Measurements from ENCODE around the gene PPP4R1.

Gene PPP4R1

DNA sequence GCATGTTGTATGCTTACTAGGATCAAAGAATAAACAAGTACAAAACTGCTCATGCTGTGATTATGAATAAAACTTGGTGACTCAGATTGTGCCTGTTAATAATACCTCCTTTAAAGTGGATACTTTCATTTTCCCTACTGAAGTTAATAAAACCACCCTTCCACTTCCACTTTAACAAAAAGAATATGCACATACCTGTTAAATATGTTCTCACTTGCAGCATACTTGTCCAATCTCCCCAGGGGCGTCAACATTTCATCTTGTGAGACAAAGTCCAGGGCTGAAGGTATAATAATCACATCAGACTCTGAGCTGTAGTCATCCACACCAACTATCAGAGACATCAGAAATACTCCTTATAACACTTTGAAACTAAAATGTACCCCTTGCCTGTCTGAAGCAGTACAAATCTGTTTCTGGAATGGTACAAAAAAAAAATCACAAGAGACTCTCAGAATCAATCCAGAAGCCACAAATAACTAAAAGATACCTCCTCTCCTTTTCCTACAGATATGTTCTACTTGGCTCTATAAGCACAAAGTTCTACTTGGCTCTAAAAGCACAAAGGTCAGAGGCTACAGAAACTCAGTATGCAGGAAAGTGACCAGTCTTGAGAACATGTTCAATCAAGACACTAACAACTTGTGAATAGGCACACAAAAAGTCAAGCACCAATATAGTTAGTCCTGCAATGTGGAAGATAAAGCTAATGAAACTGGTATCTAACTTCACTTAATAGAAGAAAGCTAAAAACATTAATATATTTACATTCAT lies 19.3 kb downstream of the PPP4R1 start:
- no peak for DNase-seq (ENCODE audit: low spot score)

DNA sequence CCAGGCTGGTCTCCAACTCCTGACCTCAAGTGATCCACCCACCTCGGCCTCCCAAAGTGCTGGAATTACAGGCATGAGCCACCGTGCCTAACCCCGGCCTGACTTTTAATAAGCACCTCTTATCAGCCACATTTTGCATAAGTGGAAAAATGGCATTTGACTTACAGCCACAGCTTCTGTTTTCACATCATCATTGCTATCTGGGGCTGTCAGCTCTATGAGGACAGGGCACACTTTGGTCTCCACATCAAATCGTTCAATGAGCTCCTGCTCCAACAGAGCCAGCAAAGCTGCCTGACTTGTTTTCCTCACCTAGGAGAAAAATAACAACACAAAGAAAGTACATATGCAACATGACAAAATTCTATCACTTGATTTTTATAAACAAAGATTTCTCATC lies 26.4 kb downstream of the PPP4R1 start:
- no peak for DNase-seq (ENCODE audit: low spot score)

DNA sequence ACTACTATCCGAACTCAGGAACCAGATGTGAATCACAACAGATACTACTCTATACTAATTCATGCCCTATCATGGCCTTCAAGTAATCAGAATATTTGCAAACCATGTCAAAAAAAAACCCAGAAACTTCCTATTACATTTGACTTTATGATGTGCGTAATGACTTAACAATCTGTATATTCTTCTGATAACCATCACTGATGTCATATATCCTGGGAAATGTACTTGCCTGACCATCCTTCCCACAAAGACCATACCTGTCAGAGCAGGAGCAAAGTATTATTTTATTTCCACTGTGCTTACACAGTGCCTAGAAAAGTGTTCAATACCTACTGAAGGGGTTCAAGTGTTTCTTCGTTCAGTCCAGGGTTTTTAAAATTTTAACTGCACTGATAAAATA lies 27.5 kb downstream of the PPP4R1 start:
- DNase-seq (ENCODE audit: low spot score) = no peak

DNA sequence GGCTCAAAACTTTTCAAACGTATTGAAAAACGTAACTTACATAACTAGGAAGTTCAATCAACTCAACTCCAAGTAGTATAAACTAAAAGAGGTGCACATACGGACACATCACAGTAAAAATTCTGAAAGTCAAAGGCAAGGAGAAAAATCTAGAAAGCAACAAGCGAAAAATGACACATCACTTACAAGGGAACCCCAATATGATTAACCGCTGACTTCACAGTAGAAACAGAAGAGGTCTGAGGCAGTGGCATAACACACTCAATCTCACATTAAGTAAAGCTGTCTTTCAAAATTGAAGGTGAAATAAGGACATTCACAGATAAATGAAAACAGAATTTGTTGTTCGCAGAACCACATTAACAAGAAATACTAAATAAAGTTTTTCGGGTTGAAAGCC lies 32.7 kb downstream of the PPP4R1 start:
- DNase-seq (ENCODE audit: low spot score) = no peak

DNA sequence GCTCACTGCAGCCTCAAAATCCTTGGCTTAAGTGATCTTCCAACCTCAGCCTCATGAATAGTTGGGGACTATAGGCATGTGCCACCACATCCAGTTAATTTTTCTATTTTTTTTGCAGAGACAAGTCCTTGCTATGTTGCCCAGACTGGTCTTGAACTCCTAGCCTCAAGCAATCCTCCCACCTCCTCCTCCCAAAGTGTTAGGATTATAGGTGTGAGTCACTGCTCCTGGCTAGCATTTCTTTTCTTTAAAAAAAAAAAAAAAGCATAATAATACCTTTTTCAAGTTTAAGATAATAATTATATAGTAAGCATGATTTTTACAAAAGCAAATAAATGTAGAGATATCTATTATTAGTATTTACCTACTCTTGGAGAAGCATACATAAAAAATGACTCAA lies 36.1 kb downstream of the PPP4R1 start:
- DNase-seq (ENCODE audit: low spot score) = no peak

DNA sequence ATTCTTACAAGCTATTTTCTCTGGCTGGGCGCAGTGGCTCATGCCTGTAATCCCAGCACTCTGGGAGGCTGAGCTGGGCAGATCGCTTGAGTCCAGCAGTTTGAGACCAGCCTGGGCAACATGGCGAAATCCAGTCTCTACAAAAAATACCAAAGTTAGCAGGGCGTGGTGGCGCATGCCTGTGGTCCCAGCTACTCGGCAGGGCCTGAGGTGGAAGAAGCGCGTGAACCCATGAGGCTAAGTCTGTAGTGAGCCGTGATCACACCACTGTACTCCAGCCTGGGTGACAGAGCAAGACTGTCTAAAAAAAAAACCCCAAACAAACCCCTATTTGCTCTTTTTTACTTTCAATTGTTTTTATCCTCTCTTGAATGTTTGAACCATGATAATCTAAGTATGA lies 37.0 kb downstream of the PPP4R1 start:
- no peak for DNase-seq (ENCODE audit: low spot score)

DNA sequence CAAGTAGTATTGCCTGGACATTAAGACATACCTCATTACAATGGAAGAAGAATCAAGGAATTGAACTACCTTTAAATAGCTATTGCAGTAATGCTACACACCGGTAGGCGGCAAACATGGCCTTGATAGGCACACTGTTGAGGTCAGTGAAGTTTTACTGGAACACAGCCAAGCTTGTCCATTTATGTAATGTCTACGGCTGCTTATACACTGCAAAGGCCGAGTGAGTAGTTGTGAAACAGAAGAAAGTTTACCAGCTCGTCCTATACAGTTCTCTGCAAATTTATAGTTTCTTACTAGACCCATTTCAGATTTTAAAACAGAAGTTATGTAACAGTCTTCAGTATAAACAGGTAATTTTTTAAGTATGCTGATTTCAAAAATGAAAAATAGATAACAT lies 38.8 kb downstream of the PPP4R1 start:
- DNase-seq (ENCODE audit: low spot score) = peak; percentile 88

DNA sequence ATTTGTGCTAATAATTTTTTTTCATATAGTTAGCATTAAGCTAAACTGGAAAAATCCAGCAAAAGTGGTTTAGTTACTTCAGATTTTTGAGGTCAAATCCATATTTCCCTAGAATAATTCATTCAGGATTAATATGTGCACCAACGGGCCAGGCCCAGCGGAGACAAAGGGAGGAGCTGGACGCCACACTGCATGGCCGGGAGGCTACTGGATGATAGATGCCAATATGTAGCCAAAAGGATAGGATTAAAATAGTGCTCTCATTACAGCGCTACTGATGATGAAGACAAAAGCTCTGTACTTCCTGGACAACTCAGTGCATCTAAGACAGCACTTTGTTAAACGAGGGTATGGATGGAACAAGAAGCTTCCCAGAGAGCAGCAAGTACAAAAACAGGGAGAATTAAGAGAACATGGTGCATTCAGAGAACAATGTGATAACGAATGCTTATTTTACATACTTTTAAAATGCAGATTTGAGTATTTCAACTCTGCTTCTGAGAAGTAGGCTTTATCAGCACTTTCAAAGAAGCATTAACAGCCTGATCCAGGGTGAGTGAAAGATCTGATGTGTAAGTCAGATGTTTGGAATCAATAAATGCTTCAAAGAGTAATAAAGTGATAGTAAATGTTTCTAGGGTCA lies 39.8 kb downstream of the PPP4R1 start:
- DNase-seq (ENCODE audit: low spot score) = no peak

DNA sequence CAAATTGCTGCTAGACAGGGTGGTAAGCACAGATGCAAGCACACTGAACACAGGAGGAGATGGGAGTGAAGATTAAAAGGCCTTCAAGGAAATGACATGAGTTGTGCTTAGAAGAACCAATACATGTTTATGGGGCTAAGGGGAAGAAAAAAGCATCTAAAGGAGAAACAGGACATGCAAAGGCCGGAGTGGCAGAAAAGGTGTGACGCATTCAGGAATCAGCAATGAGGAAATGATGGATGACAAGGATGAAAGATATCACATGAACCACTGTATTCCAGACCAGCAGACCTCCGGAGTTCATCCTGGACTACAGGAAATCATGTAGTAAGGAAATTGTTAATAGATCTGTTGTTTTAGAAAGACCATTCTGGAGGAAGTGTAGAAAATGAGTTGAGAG lies 42.8 kb downstream of the PPP4R1 start:
- DNase-seq (ENCODE audit: low spot score) = no peak

DNA sequence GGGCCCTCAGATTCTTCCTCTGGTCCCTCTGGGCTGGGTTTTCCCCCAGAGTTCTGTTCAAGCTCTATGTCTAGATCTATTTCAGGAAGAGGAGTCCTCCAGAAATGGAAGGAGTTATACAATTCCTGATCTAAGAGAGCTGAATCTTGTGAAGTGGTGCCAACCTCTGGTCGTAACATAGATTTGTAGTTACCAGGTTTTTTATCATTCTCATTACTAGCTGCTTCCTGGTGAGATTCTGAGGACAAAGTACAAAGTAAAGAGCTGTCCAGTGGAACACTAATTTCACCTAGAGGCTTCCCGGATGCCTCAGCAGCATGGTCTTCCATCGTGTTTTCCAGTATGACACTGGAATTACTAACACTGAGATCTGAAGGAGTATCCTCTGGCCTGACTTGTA lies 44.1 kb downstream of the PPP4R1 start:
- no peak for DNase-seq (ENCODE audit: low spot score)

DNA sequence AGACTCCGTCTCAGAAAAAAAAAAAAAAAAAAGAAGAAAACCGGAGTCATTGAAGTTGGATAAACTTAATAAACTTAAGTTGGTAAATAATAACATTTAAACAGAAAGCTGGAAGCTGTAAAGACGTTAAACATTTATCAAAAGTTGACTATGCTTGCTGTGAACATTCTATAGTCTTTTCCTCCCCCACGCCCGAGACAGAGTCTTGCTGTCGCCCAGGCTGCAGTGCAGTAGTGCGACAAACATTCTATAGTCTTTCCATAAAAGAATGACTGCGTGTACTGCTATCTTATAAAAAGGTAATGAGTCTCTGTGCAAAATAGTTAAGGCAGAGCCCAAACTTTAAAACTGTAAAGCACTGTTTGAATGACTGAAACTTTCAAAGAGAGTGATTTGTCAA lies 45.2 kb downstream of the PPP4R1 start:
- DNase-seq (ENCODE audit: low spot score) = no peak

DNA sequence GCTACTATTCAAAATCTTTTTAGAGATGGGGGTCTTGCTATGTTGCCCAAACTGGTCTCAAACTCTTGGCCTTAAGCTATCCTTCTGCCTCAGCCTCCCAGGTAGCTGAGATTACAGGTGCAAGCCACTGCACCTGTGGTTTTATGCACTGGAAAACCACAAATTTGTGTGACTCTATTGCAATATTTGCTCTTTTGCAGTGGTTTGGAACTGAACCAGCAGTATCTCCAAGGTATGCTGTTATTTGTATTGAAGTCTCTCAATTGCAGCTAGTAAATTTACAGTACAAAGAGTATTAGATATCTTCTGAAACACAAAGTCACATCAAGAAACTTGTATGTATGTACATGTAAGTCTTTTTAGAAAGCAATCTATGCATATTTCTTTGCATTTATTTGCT lies 46.2 kb downstream of the PPP4R1 start:
- no peak for DNase-seq (ENCODE audit: low spot score)

DNA sequence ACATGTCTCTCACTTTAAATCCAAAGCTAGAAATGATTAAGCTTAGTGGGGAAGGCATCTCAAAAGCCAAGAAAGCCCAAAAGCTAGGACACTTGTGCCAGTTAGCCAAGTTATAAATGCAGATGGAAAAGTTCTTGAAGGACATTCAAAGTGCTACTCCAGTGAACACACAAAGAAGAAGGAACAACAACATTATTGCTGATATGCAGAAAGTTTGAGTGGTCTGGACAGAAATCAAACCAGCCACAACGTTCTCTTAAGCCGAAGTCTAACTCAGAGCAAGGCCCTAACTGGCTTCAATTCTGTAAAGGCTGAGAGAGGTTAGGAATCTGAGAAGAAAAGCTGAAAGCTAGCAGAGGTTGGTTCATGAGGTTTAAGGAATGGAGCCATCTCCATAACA lies 49.0 kb downstream of the PPP4R1 start:
- no peak for DNase-seq (ENCODE audit: low spot score)

DNA sequence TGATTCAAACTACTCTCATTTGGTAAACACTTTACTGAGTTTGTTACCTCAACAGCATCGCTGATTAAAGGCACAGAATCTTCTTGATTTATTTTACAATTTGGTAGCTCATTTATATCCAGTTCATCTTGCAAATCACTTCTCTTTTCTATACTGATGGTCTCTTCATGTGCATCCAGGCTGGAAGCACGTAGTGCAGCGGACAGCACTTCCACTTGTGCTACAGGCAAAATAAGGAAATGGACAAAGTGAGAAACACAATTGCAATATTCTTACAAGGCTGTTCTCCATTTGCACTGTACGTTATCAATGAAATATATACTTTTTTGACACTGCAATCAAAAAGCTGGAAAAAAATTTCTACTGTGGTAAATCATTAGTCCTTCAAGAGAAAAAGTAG lies 51.0 kb downstream of the PPP4R1 start:
- no peak for DNase-seq (ENCODE audit: low spot score)

DNA sequence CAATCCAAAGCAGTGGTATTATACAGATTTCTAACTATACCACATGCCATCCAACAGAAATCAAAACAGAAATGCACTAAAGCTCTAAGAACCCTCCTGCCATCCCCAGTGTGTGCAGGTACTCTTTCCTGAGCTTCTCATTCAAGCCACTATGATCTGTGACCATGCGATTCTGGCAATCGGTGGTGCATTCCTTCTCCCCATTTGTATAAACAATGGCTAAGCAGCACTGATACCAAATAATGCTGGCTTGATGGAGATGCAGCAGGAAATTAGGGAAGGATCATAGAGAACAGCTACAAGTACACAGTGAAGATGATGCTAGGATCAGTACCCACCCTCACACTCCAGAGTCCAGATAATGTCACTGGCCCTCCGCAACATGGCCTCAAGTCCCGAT lies 51.8 kb downstream of the PPP4R1 start:
- no peak for DNase-seq (ENCODE audit: low spot score)

DNA sequence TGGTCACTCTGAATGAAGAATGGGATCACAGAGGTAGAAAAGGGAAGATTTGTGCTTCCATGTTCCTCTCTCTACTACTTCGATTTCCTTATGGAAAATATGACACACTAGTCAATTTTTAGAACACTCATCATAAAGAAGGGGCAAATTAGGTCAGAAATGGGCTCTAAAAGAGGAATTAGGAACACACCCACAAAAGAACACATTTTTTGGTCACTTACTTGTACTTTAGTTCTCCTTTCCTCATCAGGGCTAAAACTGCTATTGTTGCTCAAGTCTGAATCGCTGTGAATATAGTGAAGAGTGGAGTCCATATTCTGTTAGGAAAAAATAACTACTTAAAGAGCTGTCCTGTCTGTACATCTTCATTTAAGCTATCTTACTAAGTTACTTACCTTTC lies 52.6 kb downstream of the PPP4R1 start:
- no peak for DNase-seq (ENCODE audit: low spot score)

DNA sequence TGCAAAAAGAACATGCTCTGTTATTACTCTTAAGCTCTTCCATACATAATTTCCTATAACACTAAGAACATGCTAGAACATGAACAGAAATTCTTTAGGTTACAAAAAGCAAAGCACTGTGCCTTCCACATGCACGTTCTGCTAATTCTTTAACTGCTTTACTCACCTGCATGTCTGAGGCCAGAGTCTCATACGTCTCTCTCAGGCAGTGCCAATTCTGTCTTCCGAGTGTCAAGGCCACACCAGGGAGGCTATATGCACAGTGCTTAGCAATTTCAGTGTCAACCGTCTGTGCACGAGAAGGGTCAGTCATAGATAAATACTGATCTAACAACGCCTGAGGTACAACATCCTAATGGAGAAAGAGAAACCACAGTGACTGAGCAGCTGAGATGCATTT lies 55.1 kb downstream of the PPP4R1 start:
- DNase-seq (ENCODE audit: low spot score) = no peak

DNA sequence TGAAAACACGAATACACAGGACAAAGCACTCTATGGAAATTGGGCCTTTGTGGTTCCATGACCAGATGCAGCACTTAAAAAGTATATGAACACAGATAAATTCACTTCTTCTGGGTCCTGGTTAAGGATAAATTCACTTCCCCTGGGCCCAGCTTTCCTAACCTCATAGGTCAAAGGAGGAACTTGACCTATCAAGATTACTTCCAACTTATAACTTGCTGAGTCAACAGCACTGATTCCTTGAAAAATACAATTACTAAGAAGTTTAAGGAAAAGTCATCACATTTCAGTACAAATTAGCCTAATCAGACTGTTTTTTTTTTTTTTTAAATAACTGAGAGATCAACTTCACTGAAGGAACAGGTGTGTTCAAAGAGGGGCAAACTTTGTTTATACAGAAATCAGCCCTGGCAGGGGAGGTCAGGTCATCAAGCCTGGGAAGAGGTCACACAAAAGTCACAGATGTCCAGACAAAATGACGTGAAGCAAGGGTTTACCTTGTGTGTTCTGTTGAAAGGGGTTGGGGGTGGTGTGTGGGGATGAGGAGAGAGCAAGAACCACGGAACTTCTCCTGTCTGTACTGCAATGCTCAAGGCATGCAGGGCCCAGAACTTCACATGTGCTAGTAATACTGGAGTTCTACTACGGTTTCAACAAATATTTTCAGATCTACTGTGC lies 55.8 kb downstream of the PPP4R1 start:
- no peak for DNase-seq (ENCODE audit: low spot score)

DNA sequence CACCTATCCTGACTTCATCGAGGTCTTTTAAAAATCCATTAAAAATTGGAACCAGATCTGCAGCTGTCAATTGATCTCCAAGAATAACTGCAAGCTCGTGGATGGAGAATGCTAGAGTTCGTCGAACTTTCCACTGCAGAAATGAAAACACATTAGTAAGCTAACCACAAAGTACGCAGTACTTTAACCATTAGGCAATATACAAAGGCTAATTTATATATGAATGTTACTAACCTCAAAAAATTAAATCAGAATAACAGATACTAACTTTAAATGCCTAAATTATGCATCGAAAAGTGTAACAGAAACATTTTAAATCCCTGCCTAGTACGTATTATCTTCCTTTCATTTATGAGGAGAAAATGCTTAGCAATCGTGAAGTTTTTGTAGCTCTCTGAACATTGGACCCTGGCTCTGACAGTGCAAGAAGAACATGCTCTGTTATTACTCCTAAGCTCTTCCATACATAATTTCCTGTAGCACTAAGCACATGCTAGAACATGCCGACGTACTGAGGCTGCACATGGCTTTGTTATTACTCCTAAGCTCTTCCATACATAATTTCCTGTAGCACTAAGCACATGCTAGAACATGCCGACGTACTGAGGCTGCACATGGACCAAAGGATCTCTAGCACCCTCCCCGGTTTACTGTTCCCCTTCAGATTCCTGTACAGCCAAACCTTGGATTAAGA lies 57.0 kb downstream of the PPP4R1 start:
- DNase-seq (ENCODE audit: low spot score) = no peak

DNA sequence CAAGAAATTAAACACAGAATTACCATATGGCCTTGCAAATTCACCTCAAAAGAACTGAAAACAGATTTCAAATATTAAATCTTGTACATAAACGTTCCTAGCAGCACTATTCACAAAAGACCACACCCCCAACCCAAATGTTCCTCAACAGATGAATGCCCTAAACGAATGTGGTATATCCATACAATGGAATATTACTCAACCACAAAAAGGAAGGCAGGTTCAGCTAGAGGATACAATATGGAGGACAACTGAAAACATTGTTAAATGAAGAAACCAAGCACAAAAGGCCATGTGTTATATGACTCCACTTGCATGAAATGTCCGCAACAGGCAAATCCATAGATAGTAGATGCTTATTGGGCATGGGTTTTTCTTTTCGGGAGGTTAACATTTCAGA lies 61.7 kb downstream of the PPP4R1 start:
- DNase-seq (ENCODE audit: low spot score) = no peak

DNA sequence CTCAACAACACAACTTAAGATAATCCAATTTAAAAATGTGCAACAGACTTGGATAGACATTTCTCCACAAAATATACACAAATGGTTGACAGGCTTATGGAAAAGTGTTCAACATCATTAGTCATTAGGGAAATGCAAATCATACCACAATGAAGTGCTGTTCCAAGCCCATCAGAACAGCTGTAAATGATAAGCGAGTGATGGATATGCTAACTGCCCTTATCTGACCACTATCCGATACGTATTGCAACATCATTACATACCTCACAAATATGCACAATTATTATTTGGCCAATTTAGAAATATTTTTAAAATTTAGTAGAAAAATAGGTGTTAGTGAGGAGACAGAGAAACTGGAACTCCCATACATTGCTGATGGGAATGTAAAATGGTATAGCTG lies 62.2 kb downstream of the PPP4R1 start:
- no peak for DNase-seq (ENCODE audit: low spot score)

DNA sequence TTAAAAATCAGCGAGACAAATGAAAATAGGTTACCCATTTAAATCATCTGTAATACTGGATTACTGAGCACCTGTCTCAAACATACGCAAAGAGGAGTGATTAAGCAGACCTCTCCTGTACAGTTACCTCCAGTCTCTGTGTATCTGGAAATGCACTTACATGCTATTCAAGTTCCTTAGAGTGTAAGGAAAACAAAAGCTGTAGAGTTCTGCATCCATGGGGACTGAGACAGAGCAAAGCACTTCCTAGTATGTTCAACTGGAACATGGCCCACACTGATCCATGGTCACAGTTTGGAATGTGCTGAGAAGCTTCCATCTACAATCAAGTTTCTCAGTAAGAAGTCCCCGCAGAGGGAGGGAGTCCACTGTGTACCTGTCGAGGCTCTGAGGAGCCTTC lies 63.9 kb downstream of the PPP4R1 start:
- no peak for DNase-seq (ENCODE audit: low spot score)

DNA sequence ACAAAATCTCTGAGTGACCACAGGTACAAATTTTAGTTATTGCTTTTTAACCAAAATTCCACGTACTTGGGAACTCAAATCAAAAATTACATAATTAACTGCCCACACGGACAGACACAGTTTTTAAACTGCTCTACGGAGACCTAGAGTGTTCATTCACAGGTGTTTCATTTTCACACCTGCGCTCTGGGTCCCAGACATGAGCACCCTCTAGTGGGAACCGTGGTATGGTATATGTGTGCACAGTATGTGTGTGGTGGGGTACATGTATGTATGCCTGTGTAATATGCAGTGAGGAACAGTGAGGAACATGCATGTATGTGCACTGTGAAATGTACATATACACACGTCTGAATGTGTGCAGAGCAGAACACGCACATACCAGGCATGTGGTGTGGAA lies 65.0 kb downstream of the PPP4R1 start:
- DNase-seq (ENCODE audit: low spot score) = no peak
